ENCODE results near the gene CD3D.

CD3D gene

DNA sequence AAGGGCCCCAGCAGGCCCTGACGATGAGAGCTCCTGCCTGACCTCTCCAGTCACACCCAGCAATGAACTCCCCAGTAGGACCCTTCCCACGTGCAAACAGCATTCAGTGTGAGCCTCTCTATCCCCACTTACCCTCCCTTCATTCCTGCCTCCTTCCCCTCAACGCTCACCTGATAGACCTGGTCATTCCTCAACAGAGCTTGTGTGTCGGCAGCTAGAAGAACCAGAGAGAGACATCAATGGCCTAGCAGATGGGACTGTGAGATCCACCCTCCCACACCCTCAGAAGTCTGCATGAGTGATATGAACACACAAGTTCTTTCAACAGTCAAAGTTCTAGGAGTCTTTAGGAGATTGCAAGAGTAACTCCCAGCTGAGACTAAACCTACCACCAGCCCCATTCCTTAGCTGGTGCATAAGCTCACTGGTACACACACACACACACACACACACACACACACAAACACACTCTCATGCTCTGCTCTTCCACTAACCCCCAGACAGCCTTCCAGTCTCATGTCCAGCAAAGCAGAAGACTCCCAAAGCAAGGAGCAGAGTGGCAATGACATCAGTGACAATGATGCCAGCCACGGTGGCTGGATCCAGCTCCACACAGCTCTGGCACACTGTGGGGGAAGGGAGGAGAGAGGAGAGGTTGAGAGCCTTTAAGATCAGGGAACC, 3.1 kb downstream of the CD3D start:
- H3K4me3 ChIP-seq (ENCODE audit: low read depth, low read length) = no peak overlapping the region
- TF ChIP-seq, protein P1, sequence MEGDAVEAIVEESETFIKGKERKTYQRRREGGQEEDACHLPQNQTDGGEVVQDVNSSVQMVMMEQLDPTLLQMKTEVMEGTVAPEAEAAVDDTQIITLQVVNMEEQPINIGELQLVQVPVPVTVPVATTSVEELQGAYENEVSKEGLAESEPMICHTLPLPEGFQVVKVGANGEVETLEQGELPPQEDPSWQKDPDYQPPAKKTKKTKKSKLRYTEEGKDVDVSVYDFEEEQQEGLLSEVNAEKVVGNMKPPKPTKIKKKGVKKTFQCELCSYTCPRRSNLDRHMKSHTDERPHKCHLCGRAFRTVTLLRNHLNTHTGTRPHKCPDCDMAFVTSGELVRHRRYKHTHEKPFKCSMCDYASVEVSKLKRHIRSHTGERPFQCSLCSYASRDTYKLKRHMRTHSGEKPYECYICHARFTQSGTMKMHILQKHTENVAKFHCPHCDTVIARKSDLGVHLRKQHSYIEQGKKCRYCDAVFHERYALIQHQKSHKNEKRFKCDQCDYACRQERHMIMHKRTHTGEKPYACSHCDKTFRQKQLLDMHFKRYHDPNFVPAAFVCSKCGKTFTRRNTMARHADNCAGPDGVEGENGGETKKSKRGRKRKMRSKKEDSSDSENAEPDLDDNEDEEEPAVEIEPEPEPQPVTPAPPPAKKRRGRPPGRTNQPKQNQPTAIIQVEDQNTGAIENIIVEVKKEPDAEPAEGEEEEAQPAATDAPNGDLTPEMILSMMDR (IDR thresholded peaks at IDR 0.05; ENCODE audit: low read depth, low read length) = no peak

DNA sequence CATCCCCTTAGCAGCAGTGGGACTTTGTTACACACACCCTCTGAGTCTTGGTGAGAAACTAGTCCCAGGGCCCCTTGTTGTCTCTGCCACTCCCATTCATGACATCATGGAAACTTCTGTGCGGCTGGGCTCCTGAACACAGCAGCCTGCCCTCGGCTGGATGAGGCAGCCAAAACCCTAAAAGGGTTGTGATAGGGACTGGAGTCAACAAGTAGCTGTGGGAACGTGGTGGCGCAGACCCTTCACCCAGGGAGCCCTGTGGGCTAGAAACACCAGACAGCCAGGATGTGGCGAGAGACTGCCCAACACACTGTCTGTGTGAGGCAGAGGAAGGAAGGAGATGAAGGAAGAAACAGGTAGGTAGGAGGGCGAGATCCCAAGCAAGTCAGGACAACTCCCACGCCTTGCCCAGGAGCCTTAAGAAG, 3.9 kb downstream of the CD3D start:
- H3K4me3 ChIP-seq (ENCODE audit: low read depth, low read length) = no peak overlapping the region
- TF ChIP-seq, protein P1 (IDR thresholded peaks at IDR 0.05; ENCODE audit: low read depth, low read length) = no peak

DNA sequence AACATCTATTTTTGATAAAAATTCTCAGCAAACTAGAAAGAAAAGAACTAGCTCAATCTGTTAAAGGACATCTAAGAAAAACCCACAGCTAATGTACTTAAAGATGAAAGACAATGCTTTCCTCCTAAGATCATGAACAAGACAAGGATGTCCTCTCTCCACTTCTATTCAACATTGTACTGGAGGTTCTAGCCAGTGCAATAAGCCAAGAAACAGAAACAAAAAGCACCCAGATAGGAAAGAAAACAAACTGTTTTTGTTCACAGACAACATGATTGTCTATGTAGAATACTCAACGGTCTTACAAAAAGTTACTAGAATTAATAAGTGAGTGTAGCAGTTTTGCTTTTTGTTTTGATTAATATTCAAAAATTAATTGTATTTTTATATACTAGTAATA, 7.8 kb downstream of the CD3D start:
- TF ChIP-seq, protein P1 (IDR thresholded peaks at IDR 0.05; ENCODE audit: low read depth, low read length) = no peak
- H3K4me3 ChIP-seq (ENCODE audit: low read depth, low read length) = no peak overlapping the region

DNA sequence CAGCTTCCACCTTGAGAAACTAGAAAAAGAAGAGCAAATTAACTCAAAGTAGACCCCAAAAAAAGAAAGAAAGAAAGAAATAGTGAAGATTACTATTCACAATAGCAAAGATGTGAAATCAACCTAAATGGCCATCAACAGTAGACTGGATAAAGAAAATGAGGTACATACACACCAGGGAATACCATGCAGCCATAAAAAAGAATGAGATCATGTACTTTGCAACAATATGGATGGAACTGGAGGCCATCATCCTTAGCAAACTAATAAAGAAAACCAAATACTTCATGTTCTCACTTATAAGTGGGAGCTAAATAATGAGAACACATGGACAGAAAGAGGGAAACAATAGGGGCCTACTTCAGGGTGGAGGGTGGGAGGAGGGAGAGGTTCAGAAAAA, 13.8 kb downstream of the CD3D start:
- TF ChIP-seq, protein P1 (IDR thresholded peaks at IDR 0.05; ENCODE audit: low read depth, low read length) = no peak
- no peak overlapping the region for H3K4me3 ChIP-seq (ENCODE audit: low read depth, low read length)

DNA sequence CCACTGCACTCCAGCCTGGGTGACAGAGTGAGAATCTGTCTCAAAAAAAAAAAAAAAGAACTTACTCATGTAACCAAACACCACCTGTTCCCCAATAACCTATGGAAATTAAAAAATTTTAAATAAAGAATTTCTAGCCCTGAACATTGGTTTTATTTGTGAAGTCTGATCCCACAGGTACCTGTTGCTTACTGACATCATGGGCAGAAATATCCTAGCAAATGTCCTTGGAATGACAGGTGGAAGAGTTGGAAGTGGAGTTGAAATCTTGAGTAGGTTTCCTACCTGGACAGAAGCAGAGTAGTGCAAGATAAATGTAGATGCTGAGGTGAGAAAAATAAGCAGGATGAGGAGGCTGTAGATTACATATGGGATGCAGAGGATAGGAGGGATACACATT, 17.2 kb downstream of the CD3D start:
- TF ChIP-seq, protein P1 (IDR thresholded peaks at IDR 0.05; ENCODE audit: low read depth, low read length) = no peak
- H3K4me3 ChIP-seq (ENCODE audit: low read depth, low read length) = no peak overlapping the region

DNA sequence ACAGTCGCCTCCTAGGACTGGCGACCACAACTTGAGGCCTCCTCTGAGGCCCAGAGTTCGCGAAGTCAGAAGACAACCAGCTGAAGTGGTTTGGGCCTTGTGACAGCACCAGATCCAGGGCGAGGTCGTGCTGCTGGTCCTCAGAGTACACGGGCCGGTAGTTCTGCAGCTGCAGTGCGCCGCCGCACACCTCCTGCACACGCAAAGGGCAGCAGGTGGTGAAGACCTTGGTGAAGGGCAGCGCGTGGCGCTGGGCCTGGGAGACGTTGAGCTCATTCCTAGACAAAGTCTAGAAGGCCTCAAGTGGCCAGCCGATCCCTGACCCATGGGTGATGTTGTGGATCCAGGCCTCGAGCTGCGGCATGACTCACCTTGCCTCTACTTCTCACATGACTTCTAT, 19.8 kb downstream of the CD3D start:
- TF ChIP-seq, protein P1 (IDR thresholded peaks at IDR 0.05; ENCODE audit: low read depth, low read length) = no peak
- H3K4me3 ChIP-seq (ENCODE audit: low read depth, low read length) = no peak overlapping the region

DNA sequence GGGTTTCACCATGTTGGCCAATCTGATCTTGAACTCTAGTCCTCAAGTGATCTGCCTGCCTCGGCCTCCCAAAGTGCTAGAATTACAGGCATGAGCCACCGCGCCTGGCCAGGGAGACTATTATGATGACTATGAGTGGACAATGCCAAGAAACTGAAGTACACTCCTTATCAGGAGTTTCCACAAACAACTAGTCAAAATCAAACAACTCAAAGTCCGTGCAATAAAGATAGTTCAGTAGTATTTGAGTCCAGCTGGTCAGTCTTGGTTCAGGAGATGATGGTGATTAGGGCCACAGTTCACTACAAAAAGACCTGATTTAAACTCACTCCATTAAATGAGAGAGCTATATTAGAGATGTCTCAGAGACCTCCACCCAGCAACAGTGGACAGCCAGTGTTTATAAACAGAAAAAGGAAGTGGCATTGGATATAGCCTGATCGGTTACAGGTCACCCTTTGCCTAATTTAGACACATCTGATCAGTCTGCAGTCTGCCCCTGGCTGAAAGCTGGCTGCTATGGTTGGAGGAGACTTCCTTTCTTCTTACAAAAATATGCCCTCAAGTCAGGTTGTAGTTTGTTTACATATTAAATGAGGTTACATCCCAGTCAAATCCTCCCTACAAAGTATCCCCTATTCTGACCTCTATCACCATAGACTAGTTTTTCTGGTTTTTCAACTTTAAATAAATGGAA, 21.0 kb downstream of the CD3D start:
- TF ChIP-seq, protein P1 (IDR thresholded peaks at IDR 0.05; ENCODE audit: low read depth, low read length) = no peak
- H3K4me3 ChIP-seq (ENCODE audit: low read depth, low read length) = no peak overlapping the region
